IMR-90 (cell line): Measurements from ENCODE around the gene CHPF. TPM values are rescaled to one million over a fixed set of nuclear protein-coding genes. Genes with fewer than 3 reads are reported as not detected.

Experiments
- ATAC-seq: fragments of 200-7000 bp; cut with Tn5 transposase; 2 replicates; pipeline ENCODE4 v1.9.1; 2020; ENCODE audit warnings: low read depth, mild to moderate bottlenecking, moderate library complexity
- BruUV-seq: library from RNA; stranded (reverse); fragments of 400-500 nt; replicated peaks from 2 replicates; lab custom pipeline; 2021; lab: Mats Ljungman, UMichigan
- CTCF ChIA-PET: fragments of 300-600 bp; formaldehyde crosslinking; extraction: SDS; loops from one replicate; lab custom pipeline; 2021; ENCODE audit warnings: antibody characterized with exemption; lab: Yijun Ruan, JAX
- POLR2A ChIA-PET: fragments of 300-600 bp; sonication (Branson Sonifier 250); formaldehyde crosslinking; loops from one replicate; lab custom pipeline; 2022; ENCODE audit warnings: antibody characterized with exemption; ENCODE audit not compliant: unreplicated experiment; lab: Charles Lee
- DNase-seq: peaks from one replicate; pipeline ENCODE4 v3.0.0; 2013
- H2AFZ ChIP-seq: replicated peaks from 2 replicates; pipeline ENCODE3; 2013; ENCODE audit warnings: low read length, mild to moderate bottlenecking; ENCODE audit not compliant: poor library complexity
- H2AK5ac ChIP-seq: 2 replicates; pipeline ENCODE4 v1.6.1; 2013; ENCODE audit warnings: low read depth, low read length, inconsistent platforms
- H2AK9ac ChIP-seq: replicated peaks from 2 replicates; pipeline ENCODE3; 2013; ENCODE audit warnings: mild to moderate bottlenecking, low read depth, low read length, moderate library complexity; ENCODE audit not compliant: poor library complexity
- H2BK120ac ChIP-seq: 2 replicates; pipeline ENCODE4 v1.6.1; 2013; ENCODE audit warnings: low read depth, low read length, inconsistent platforms
- H2BK15ac ChIP-seq: 3 replicates; pipeline ENCODE4 v1.6.1; 2013; ENCODE audit warnings: low read depth, low read length, inconsistent platforms
- H2BK20ac ChIP-seq: 2 replicates; pipeline ENCODE4 v1.6.1; 2013; ENCODE audit warnings: low read depth, mild to moderate bottlenecking, inconsistent platforms, low read length, moderate library complexity
- H2BK5ac ChIP-seq: 2 replicates; pipeline ENCODE4 v1.6.1; 2013; ENCODE audit warnings: mild to moderate bottlenecking, low read depth, low read length, inconsistent platforms; ENCODE audit not compliant: poor library complexity, severe bottlenecking
- H3K14ac ChIP-seq: replicated peaks from 2 replicates; pipeline ENCODE4 v1.6.1; 2013; ENCODE audit warnings: low read depth, low read length, inconsistent platforms
- H3K18ac ChIP-seq: 2 replicates; pipeline ENCODE4 v1.6.1; 2013; ENCODE audit warnings: low read depth, low read length, control low read depth
- H3K23ac ChIP-seq: 2 replicates; pipeline ENCODE4 v1.6.1; 2013; ENCODE audit warnings: low read depth, low read length, inconsistent platforms
- H3K27ac ChIP-seq: 2 replicates; pipeline ENCODE4 v1.5.1; 2013; ENCODE audit warnings: mild to moderate bottlenecking, control low read depth, low read length; ENCODE audit not compliant: insufficient read depth
- H3K27me3 ChIP-seq: 2 replicates; pipeline ENCODE4 v1.6.1; 2013; ENCODE audit warnings: low read length; ENCODE audit not compliant: control insufficient read depth, insufficient read depth
- H3K36me3 ChIP-seq: 2 replicates; pipeline ENCODE4 v1.6.1; 2013; ENCODE audit warnings: low read length, mixed read lengths; ENCODE audit not compliant: control insufficient read depth, insufficient read depth
- H3K4ac ChIP-seq: 2 replicates; pipeline ENCODE4 v1.6.1; 2013; ENCODE audit warnings: low read depth, low read length, inconsistent platforms
- H3K4me1 ChIP-seq: 2 replicates; pipeline ENCODE4 v1.6.1; 2013; ENCODE audit warnings: low read length, mixed read lengths; ENCODE audit not compliant: control insufficient read depth, insufficient read depth
- H3K4me2 ChIP-seq: 2 replicates; pipeline ENCODE4 v1.6.1; 2013; ENCODE audit warnings: low read depth, mild to moderate bottlenecking, control low read depth, low read length, moderate library complexity
- H3K4me3 ChIP-seq: 2 replicates; pipeline ENCODE4 v1.5.1; 2013; ENCODE audit warnings: low read depth, mild to moderate bottlenecking, control low read depth, low read length, moderate library complexity; ENCODE audit not compliant: insufficient read depth
- H3K56ac ChIP-seq: 2 replicates; pipeline ENCODE4 v1.6.1; 2013; ENCODE audit warnings: low read length, inconsistent platforms; ENCODE audit not compliant: insufficient read depth; ENCODE audit errors: extremely low read depth
- H3K79me1 ChIP-seq, 2 experiments: 2 replicates each; pipeline ENCODE4 v1.6.1; 2013; ENCODE audit warnings: low read length in 2 of 2, inconsistent platforms in 1 of 2, low read depth in 1 of 2
- H3K9ac ChIP-seq: 2 replicates; pipeline ENCODE4 v1.6.1; 2013; ENCODE audit warnings: low read depth, low read length, control low read depth
- H3K9me1 ChIP-seq: 2 replicates; pipeline ENCODE4 v1.6.1; 2013; ENCODE audit warnings: low read length, inconsistent platforms; ENCODE audit not compliant: insufficient read depth
- H3K9me3 ChIP-seq: 2 replicates; pipeline ENCODE4 v1.6.1; 2013; ENCODE audit warnings: low read length; ENCODE audit not compliant: control insufficient read depth, insufficient read depth
- H4K20me1 ChIP-seq: 2 replicates; pipeline ENCODE4 v1.6.1; 2013; ENCODE audit warnings: low read length, inconsistent platforms; ENCODE audit not compliant: insufficient read depth
- H4K5ac ChIP-seq: 2 replicates; pipeline ENCODE4 v1.6.1; 2013; ENCODE audit warnings: mild to moderate bottlenecking, low read depth, low read length, control low read depth
- H4K8ac ChIP-seq, 2 experiments: 2 replicates each; pipeline ENCODE4 v1.6.1; 2013; ENCODE audit warnings: low read depth in 2 of 2, low read length in 2 of 2, control low read depth in 1 of 2, inconsistent platforms in 1 of 2
- H4K91ac ChIP-seq: 2 replicates; pipeline ENCODE4 v1.6.1; 2013; ENCODE audit warnings: low read depth, low read length, inconsistent platforms; ENCODE audit not compliant: insufficient read depth
- BHLHE40 ChIP-seq: fragments of 150-350 bp; IDR thresholded peaks from 2 replicates; pipeline ENCODE4 v1.6.1; 2016; ENCODE audit warnings: mild to moderate bottlenecking, low read depth, low read length
- CEBPB ChIP-seq: IDR thresholded peaks from 2 replicates; pipeline ENCODE4 v1.6.1; 2012; ENCODE audit warnings: low read depth, low read length, improper control_type of control experiment
- CHD1 ChIP-seq: IDR thresholded peaks from 2 replicates; pipeline ENCODE4 v1.6.1; 2012; ENCODE audit warnings: low read depth, low read length, improper control_type of control experiment
- FOS ChIP-seq: fragments of 150-350 bp; IDR thresholded peaks from 2 replicates; pipeline ENCODE4 v1.6.1; 2016; ENCODE audit warnings: low read depth, low read length
- MAFK ChIP-seq: IDR thresholded peaks from 2 replicates; pipeline ENCODE4 v1.6.1; 2012; ENCODE audit warnings: low read depth, low read length, improper control_type of control experiment
- MAZ ChIP-seq: IDR thresholded peaks from 2 replicates; pipeline ENCODE4 v1.6.1; 2012; ENCODE audit warnings: low read depth, mild to moderate bottlenecking, low read length, improper control_type of control experiment, moderate library complexity, borderline replicate concordance
- MXI1 ChIP-seq: IDR thresholded peaks from 2 replicates; pipeline ENCODE4 v1.6.1; 2012; ENCODE audit warnings: low read depth, mild to moderate bottlenecking, low read length, moderate library complexity, borderline replicate concordance
- NFE2L2 ChIP-seq: fragments of 150-350 bp; IDR thresholded peaks from 2 replicates; pipeline ENCODE4 v1.6.1; 2016; ENCODE audit warnings: low read depth, mild to moderate bottlenecking, low read length
- POLR2A ChIP-seq: IDR thresholded peaks from 2 replicates; pipeline ENCODE4 v1.6.1; 2012; ENCODE audit warnings: mild to moderate bottlenecking, low read depth, low read length
- RAD21 ChIP-seq: IDR thresholded peaks from 2 replicates; pipeline ENCODE4 v1.6.1; 2012; ENCODE audit warnings: low read length, improper control_type of control experiment
- RCOR1 ChIP-seq: IDR thresholded peaks from 2 replicates; pipeline ENCODE4 v1.6.1; 2012; ENCODE audit warnings: mild to moderate bottlenecking, low read length, improper control_type of control experiment; ENCODE audit not compliant: insufficient replicate concordance
- RFX5 ChIP-seq: IDR thresholded peaks from 2 replicates; pipeline ENCODE4 v1.8.0; 2012; ENCODE audit warnings: low read depth, mild to moderate bottlenecking, low read length, moderate library complexity
- SMC3 ChIP-seq: fragments of 150-350 bp; IDR thresholded peaks from 2 replicates; pipeline ENCODE4 v1.6.1; 2016; ENCODE audit warnings: low read depth, mild to moderate bottlenecking, antibody characterized with exemption, low read length, moderate library complexity
- WGBS, 2 experiments: methylation state at CpG; one replicate each; pipeline versions ENCODE4 v1.1.5 to v1.1.7; 2013; ENCODE audit warnings: missing lambda C conversion rate in 2 of 2; ENCODE audit not compliant: insufficient read length in 1 of 2; ENCODE audit errors: extremely low coverage in 2 of 2; 5-methylcytosine and 5-hydroxymethylcytosine counted together
- dilution Hi-C: fragments of 300-500 bp; cut with HindIII; formaldehyde crosslinking; loops from one replicate; pipeline ENCODE4 v1.14.3; 2018; ENCODE audit warnings: low sequenced_read_pairs; ENCODE audit not compliant: unreplicated experiment
- in situ Hi-C: fragments of 300-500 bp; cut with MboI; formaldehyde crosslinking; loops from 3 replicates; pipeline ENCODE4 v1.14.3; 2019; ENCODE audit warnings: low sequenced_read_pairs, inconsistent platforms, mixed read lengths
- intact Hi-C: fragments of 100-400 bp; cut with micrococcal nuclease; formaldehyde crosslinking; loops from 2 replicates; pipeline ENCODE4 v1.10.0; 2022
- polyA plus RNA-seq, 3 experiments: library from polyadenylated mRNA; depleted of rRNA; stranded (reverse); fragments of >200 nt; gene quantifications; 2 replicates each; pipeline ENCODE4 v1.2.3, GENCODE V29; 2012; ENCODE audit warnings: low replicate concordance in 1 of 3
- total RNA-seq: library from RNA; depleted of rRNA; stranded (reverse); fragments of >200 nt; gene quantifications from 2 replicates; pipeline ENCODE4 v1.2.3, GENCODE V29; 2012
- TF ChIP-seq, protein P1 (sequence below): fragments of 150-350 bp; IDR thresholded peaks from 2 replicates; pipeline ENCODE4 v1.6.1; 2017; ENCODE audit warnings: mild to moderate bottlenecking, antibody characterized with exemption, low read length, low read depth
- TF ChIP-seq, protein P2 (sequence below): fragments of 150-350 bp; IDR thresholded peaks from 2 replicates; pipeline ENCODE4 v1.6.1; 2016; ENCODE audit warnings: low read depth, mild to moderate bottlenecking, low read length, moderate library complexity, borderline replicate concordance
- TF ChIP-seq, protein P3 (sequence below): conservative IDR thresholded peaks from 2 replicates; pipeline ENCODE4 v1.5.1; 2012; ENCODE audit warnings: mild to moderate bottlenecking, low read depth, low read length, improper control_type of control experiment

Gene CHPF
- total and polyA plus RNA-seq, 2 of the 4 experiments (the other 2 are of a cell fraction): 24.0 to 115 TPM

DNA sequence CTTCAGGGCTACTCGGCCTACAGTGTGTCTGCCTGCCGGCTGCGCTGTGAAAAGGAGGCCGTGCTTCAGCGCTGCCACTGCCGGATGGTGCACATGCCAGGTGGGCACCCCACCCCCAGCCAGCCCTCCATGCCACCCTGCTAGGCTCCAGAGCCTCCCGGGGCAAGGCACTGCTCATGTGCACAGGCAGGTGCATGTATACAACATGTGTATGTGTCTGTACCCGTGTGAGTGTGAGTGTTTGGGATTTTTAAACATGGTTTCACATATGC lies 11.3 kb downstream of the CHPF start:
- Histone ChIP-seq H3K27ac (no peak overlapping the region), H2BK20ac (no peak overlapping the region), H3K23ac (no peak overlapping the region), H3K36me3 (no peaks in the 10 kb centered on the region), H4K20me1 (no peaks in the 10 kb centered on the region), H3K79me1 (no peaks in the 10 kb centered on the region), H2AK9ac (no peak overlapping the region), H4K91ac (no peak overlapping the region), H2BK15ac (no peak overlapping the region), H3K27me3 (peaks cover 44% of the 10 kb centered on the region), H3K18ac (no peak overlapping the region), H3K56ac (no peak overlapping the region), H3K9me3 (no peaks in the 10 kb centered on the region), H3K4me2 (no peak overlapping the region), H2AK5ac (no peak overlapping the region), H2AFZ (peak overlapping the region; percentile 3), H3K4ac (no peak overlapping the region), H3K4me3 (no peak overlapping the region), H3K9ac (no peak overlapping the region), H2BK5ac (no peak overlapping the region), H4K8ac (no peak overlapping the region), H3K14ac (no peak overlapping the region), H2BK120ac (no peak overlapping the region), H3K4me1 (no peaks in the 10 kb centered on the region), H3K9me1 (no peaks in the 10 kb centered on the region), H4K5ac (no peak overlapping the region)
- intact Hi-C loops: loop anchor here (5.0 kb wide), 1 partner anchor 235 kb away; no protein-coding TSS in a partner anchor
- DNase-seq (no peak), ATAC-seq (no peak)
- dilution Hi-C loops: no loop called here
- ChIA-PET POLR2A (no interaction called here), CTCF (interaction anchor here (1.2 kb wide), 1 partner anchor 9 kb away, joined by 3 read pairs; no protein-coding TSS in a partner anchor)
- TF ChIP-seq MAZ (no peak), FOS (no peak), RCOR1 (no peak), RFX5 (no peak), SMC3 (no peak), CEBPB (no peak), POLR2A (no peak), MAFK (no peak), RAD21 (no peak), CHD1 (no peak), NFE2L2 (no peak), MXI1 (no peak), BHLHE40 (no peak)
- TF ChIP-seq, protein P1, sequence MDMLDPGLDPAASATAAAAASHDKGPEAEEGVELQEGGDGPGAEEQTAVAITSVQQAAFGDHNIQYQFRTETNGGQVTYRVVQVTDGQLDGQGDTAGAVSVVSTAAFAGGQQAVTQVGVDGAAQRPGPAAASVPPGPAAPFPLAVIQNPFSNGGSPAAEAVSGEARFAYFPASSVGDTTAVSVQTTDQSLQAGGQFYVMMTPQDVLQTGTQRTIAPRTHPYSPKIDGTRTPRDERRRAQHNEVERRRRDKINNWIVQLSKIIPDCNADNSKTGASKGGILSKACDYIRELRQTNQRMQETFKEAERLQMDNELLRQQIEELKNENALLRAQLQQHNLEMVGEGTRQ: no peak
- TF ChIP-seq, protein P2, sequence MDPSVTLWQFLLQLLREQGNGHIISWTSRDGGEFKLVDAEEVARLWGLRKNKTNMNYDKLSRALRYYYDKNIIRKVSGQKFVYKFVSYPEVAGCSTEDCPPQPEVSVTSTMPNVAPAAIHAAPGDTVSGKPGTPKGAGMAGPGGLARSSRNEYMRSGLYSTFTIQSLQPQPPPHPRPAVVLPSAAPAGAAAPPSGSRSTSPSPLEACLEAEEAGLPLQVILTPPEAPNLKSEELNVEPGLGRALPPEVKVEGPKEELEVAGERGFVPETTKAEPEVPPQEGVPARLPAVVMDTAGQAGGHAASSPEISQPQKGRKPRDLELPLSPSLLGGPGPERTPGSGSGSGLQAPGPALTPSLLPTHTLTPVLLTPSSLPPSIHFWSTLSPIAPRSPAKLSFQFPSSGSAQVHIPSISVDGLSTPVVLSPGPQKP: no peak
- TF ChIP-seq, protein P3, sequence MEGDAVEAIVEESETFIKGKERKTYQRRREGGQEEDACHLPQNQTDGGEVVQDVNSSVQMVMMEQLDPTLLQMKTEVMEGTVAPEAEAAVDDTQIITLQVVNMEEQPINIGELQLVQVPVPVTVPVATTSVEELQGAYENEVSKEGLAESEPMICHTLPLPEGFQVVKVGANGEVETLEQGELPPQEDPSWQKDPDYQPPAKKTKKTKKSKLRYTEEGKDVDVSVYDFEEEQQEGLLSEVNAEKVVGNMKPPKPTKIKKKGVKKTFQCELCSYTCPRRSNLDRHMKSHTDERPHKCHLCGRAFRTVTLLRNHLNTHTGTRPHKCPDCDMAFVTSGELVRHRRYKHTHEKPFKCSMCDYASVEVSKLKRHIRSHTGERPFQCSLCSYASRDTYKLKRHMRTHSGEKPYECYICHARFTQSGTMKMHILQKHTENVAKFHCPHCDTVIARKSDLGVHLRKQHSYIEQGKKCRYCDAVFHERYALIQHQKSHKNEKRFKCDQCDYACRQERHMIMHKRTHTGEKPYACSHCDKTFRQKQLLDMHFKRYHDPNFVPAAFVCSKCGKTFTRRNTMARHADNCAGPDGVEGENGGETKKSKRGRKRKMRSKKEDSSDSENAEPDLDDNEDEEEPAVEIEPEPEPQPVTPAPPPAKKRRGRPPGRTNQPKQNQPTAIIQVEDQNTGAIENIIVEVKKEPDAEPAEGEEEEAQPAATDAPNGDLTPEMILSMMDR: no peak
- 88% methylated on average over 3 of the region's 8 CpGs; no CpG with 5 or more reads in 1 of the 2 experiments for WGBS, 2 experiments
- no TSS peak for BruUV-seq
- in situ Hi-C loops: loop anchor here (5.0 kb wide), 1 partner anchor 130 kb away; no protein-coding TSS in a partner anchor
